Esophagus muscularis mucosa (tissue), 4 donors: ENCODE results near the gene MAGI2.

ENCODE experiments used
- CTCF ChIP-seq, 3 experiments: fragments of 200-600 bp in 2 of 3; fragments of 450-650 bp in 1 of 3; sonication (generic) in 2 of 3; IDR thresholded peaks; one replicate each; pipeline ENCODE4 v1.5.1; 2017 to 2019; ENCODE audit warnings: antibody characterized with exemption in 3 of 3, mild to moderate bottlenecking in 2 of 3, moderate library complexity in 1 of 3
- EP300 ChIP-seq: sonication (generic); formaldehyde crosslinking; IDR thresholded peaks from one replicate; pipeline ENCODE4 v1.6.1; 2017; ENCODE audit warnings: antibody characterized with exemption
- POLR2AphosphoS5 ChIP-seq, 2 donors: sonication (generic); formaldehyde crosslinking; IDR thresholded peaks; one replicate each; pipeline ENCODE4 v1.6.1; 2017; ENCODE audit warnings: antibody characterized with exemption in 2 of 2

- TF ChIP-seq POLR2AphosphoS5 (IDR thresholded peaks at IDR 0.05) (no peak), CTCF (IDR thresholded peaks at IDR 0.05) (no peak), EP300 (no peak)
These were observed 590.2 kb downstream of the MAGI2 start for GRCh38 chr7:78863281-78863680.
